ENCODE measurements around the gene MAML2.

GRCh38 chr11:96187822-96188221 is 155.2 kb downstream of the MAML2 start:
- no peak for TF ChIP-seq CTCF (IDR thresholded peaks at IDR 0.05)
- no peak for TF ChIP-seq POLR2A (IDR thresholded peaks at IDR 0.05)
